CD14-positive monocyte (primary cell): ENCODE results near the gene SLC6A11. TPM values are rescaled to one million over a fixed set of nuclear protein-coding genes. Genes with fewer than 3 reads are reported as not detected.

ENCODE experiments used
- DNase-seq, 3 donors: peaks; one replicate each; pipeline ENCODE4 v3.0.0-alpha.2; 2011 to 2022
- H2AFZ ChIP-seq: 2 replicates; pipeline ENCODE4 v1.6.0; 2012; ENCODE audit warnings: mild to moderate bottlenecking, low read depth, low read length, inconsistent platforms; ENCODE audit not compliant: insufficient read depth, poor library complexity, severe bottlenecking
- H3K27ac ChIP-seq, 2 donors: 1 replicate in 1 of 2; 2 replicates in 1 of 2; pipeline ENCODE4 v1.5.1; 2012 to 2013; ENCODE audit warnings: low read length in 2 of 2, control low read depth in 1 of 2, inconsistent platforms in 1 of 2, low read depth in 1 of 2, mild to moderate bottlenecking in 1 of 2
- H3K27me3 ChIP-seq, 2 donors: one replicate each; pipeline versions ENCODE4 v1.6.0 to v1.6.1; 2011 to 2013; ENCODE audit warnings: low read length in 2 of 2; ENCODE audit not compliant: control insufficient read depth in 2 of 2, insufficient read depth in 2 of 2
- H3K36me3 ChIP-seq, 2 donors: replicated peaks in 1 of 2; 1 replicate in 1 of 2; 2 replicates in 1 of 2; pipeline versions ENCODE4 v1.5.1 to v1.6.1; 2012 to 2013; ENCODE audit warnings: low read length in 2 of 2, control low read depth in 1 of 2, inconsistent platforms in 1 of 2, mild to moderate bottlenecking in 1 of 2; ENCODE audit not compliant: insufficient read depth in 2 of 2, control insufficient read depth in 1 of 2
- H3K4me1 ChIP-seq, 2 donors: 1 replicate in 1 of 2; 2 replicates in 1 of 2; pipeline versions ENCODE4 v1.5.1 to v1.6.1; 2012 to 2013; ENCODE audit warnings: low read length in 2 of 2, control low read depth in 1 of 2, inconsistent platforms in 1 of 2, mild to moderate bottlenecking in 1 of 2, moderate library complexity in 1 of 2; ENCODE audit not compliant: insufficient read depth in 2 of 2, control insufficient read depth in 1 of 2
- H3K4me2 ChIP-seq: replicated peaks from 2 replicates; pipeline ENCODE3; 2012; ENCODE audit warnings: low read length, moderate library complexity, mild to moderate bottlenecking; ENCODE audit not compliant: poor library complexity, severe bottlenecking; ENCODE audit errors: extremely low read depth
- H3K4me3 ChIP-seq, 3 experiments: fragments of 200-600 bp in 1 of 3; sonication (generic) in 1 of 3; replicated peaks in 1 of 3; 1 replicate in 2 of 3; 2 replicates in 1 of 3; pipeline ENCODE4 v1.5.1; 2011 to 2013; ENCODE audit warnings: low read length in 3 of 3, mild to moderate bottlenecking in 3 of 3, control low read depth in 2 of 3, low read depth in 2 of 3, inconsistent platforms in 1 of 3, moderate library complexity in 1 of 3
- H3K79me2 ChIP-seq: 2 replicates; pipeline ENCODE4 v1.6.0; 2012; ENCODE audit warnings: mild to moderate bottlenecking, control low read depth, inconsistent platforms, low read length, moderate library complexity; ENCODE audit not compliant: insufficient read depth
- H3K9ac ChIP-seq: 2 replicates; pipeline ENCODE4 v1.6.0; 2017; ENCODE audit warnings: low read length, mild to moderate bottlenecking; ENCODE audit not compliant: insufficient read depth, poor library complexity, severe bottlenecking
- H3K9me3 ChIP-seq, 2 donors: replicated peaks in 1 of 2; 1 replicate in 1 of 2; 2 replicates in 1 of 2; pipeline versions ENCODE4 v1.5.1 to v1.6.1; 2012 to 2013; ENCODE audit warnings: low read length in 2 of 2, control low read depth in 1 of 2; ENCODE audit not compliant: control insufficient read depth in 1 of 2, insufficient read depth in 1 of 2
- H4K20me1 ChIP-seq: 2 replicates; pipeline ENCODE4 v1.6.0; 2012; ENCODE audit warnings: mild to moderate bottlenecking, low read length, control low read depth, moderate library complexity; ENCODE audit not compliant: insufficient read depth
- H3K27ac Mint-ChIP-seq, 7 donors: one replicate each; pipeline ENCODE4 v1.8.0; 2020; ENCODE audit warnings: mild to moderate bottlenecking in 7 of 7, mixed read lengths in 7 of 7, moderate library complexity in 6 of 7, inconsistent platforms in 2 of 7
- H3K27me3 Mint-ChIP-seq, 3 donors: one replicate each; pipeline ENCODE4 v1.8.0; 2021 to 2022; ENCODE audit warnings: low read depth in 3 of 3, mild to moderate bottlenecking in 3 of 3, mixed read lengths in 3 of 3, moderate library complexity in 3 of 3, inconsistent platforms in 1 of 3
- H3K36me3 Mint-ChIP-seq, 2 donors: one replicate each; pipeline ENCODE4 v1.8.0; 2020; ENCODE audit warnings: mixed read lengths in 2 of 2, inconsistent platforms in 1 of 2, mild to moderate bottlenecking in 1 of 2
- H3K4me1 Mint-ChIP-seq: one replicate; pipeline ENCODE4 v1.8.0; 2020; ENCODE audit warnings: mild to moderate bottlenecking, mixed read lengths
- H3K4me3 Mint-ChIP-seq, 2 donors: one replicate each; pipeline ENCODE4 v1.8.0; 2020; ENCODE audit warnings: mild to moderate bottlenecking in 2 of 2, mixed read lengths in 2 of 2, moderate library complexity in 1 of 2
- H3K9me3 Mint-ChIP-seq, 7 donors: one replicate each; pipeline ENCODE4 v1.8.0; 2020 to 2022; ENCODE audit warnings: mixed read lengths in 7 of 7, mild to moderate bottlenecking in 6 of 7, moderate library complexity in 6 of 7, inconsistent platforms in 2 of 7
- WGBS: methylation state at CpG from one replicate; pipeline ENCODE4 v1.1.5; 2013; ENCODE audit warnings: missing lambda C conversion rate; ENCODE audit not compliant: insufficient coverage; 5-methylcytosine and 5-hydroxymethylcytosine counted together
- intact Hi-C, 2 donors: fragments of 100-400 bp; cut with micrococcal nuclease; formaldehyde crosslinking; loops; one replicate each; pipeline versions ENCODE4 v1.15.0 to v1.15.1; 2023
- polyA plus RNA-seq, 3 donors: library from polyadenylated mRNA; depleted of rRNA in 1 of 3; unstranded in 2 of 3; stranded (reverse) in 1 of 3; fragments of 300-500 nt in 2 of 3; fragments of >200 nt in 1 of 3; fragmentation: Illumina TruSeq in 2 of 3; gene quantifications; 1 replicate in 2 of 3; 2 replicates in 1 of 3; pipeline ENCODE4 v1.2.3, GENCODE V29; 2012 to 2021
- TF ChIP-seq, protein P1 (sequence below): fragments of 200-600 bp; IDR thresholded peaks from one replicate; pipeline ENCODE4 v1.8.0; 2022; ENCODE audit warnings: antibody characterized with exemption, mild to moderate bottlenecking

Gene SLC6A11
- polyA plus RNA-seq, 3 donors: not detected

DNA sequence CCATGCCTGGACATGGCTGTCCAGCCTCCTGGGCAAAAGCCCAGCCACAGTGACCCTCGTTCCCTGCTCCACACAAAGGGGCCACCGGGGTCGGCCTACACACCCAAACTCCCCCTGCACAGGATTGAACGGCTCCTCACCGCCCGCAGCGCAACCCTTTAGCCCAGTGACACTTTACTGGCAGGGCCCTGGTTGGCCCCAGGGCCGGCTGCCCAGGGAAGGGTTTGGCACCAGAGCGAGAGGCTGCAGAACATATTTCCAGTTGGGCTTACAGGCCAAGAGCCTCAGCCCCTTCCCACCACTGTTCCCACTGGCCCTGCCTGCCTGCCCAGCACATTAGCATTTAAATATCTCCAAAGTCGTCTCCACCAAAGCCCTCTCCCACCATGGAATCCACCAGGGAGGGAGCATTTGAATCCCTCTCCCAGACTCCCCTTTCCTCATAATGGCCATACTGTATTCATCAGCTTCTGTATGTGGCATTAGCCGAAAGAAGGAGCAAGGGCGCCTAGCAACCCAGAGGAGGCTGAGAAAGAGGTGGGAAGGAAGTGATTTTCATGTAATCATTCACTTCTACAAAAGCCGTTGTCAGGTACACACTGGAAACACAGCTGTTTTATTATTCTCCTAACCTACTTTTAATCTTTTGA is 85.4 kb downstream of the SLC6A11 start:
- H2AFZ ChIP-seq: no peak overlapping the region
- no peak overlapping the region for H3K9ac ChIP-seq
- Mint-ChIP-seq H3K4me1 (no peaks in the 10 kb centered on the region), H3K36me3 (no peaks in the 10 kb centered on the region), H3K27ac (no peak overlapping the region), H3K27me3 (peaks cover 0 to 8% (median 2%) of the 10 kb centered on the region in 3 donors), H3K9me3 (peaks cover 9 to 25% (median 13%) of the 10 kb centered on the region in 7 donors), H3K4me3 (no peak overlapping the region)
- H3K27me3 ChIP-seq: no peaks in the 10 kb centered on the region
- no peak overlapping the region for H3K4me2 ChIP-seq
- no peaks in the 10 kb centered on the region for H3K4me1 ChIP-seq
- intact Hi-C loops: no loop called here
- DNase-seq: no peak
- H3K27ac ChIP-seq: no peak overlapping the region
- H4K20me1 ChIP-seq: no peaks in the 10 kb centered on the region
- no peaks in the 10 kb centered on the region for H3K36me3 ChIP-seq
- H3K9me3 ChIP-seq: peaks cover 8 to 10% of the 10 kb centered on the region in 2 donors
- no peak overlapping the region for H3K4me3 ChIP-seq
- TF ChIP-seq, protein P1, sequence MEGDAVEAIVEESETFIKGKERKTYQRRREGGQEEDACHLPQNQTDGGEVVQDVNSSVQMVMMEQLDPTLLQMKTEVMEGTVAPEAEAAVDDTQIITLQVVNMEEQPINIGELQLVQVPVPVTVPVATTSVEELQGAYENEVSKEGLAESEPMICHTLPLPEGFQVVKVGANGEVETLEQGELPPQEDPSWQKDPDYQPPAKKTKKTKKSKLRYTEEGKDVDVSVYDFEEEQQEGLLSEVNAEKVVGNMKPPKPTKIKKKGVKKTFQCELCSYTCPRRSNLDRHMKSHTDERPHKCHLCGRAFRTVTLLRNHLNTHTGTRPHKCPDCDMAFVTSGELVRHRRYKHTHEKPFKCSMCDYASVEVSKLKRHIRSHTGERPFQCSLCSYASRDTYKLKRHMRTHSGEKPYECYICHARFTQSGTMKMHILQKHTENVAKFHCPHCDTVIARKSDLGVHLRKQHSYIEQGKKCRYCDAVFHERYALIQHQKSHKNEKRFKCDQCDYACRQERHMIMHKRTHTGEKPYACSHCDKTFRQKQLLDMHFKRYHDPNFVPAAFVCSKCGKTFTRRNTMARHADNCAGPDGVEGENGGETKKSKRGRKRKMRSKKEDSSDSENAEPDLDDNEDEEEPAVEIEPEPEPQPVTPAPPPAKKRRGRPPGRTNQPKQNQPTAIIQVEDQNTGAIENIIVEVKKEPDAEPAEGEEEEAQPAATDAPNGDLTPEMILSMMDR: no peak
- WGBS: 92% methylated on average over 10 of the region's 13 CpGs
- H3K79me2 ChIP-seq: no peaks in the 10 kb centered on the region

- H3K4me2 ChIP-seq: no peak overlapping the region
- TF ChIP-seq, protein P1: no peak
- intact Hi-C loops: no loop called here
- Mint-ChIP-seq H3K36me3 (no peaks in the 10 kb centered on the region), H3K4me1 (no peaks in the 10 kb centered on the region), H3K27me3 (peaks cover 0 to 2% (median 2%) of the 10 kb centered on the region in 3 donors), H3K4me3 (no peak overlapping the region), H3K9me3 (peaks cover 13 to 33% (median 26%) of the 10 kb centered on the region in 7 donors), H3K27ac (no peak overlapping the region)
- H3K9me3 ChIP-seq: peaks cover 16 to 25% of the 10 kb centered on the region in 2 donors
- H3K9ac ChIP-seq: no peak overlapping the region
- no peaks in the 10 kb centered on the region for H3K36me3 ChIP-seq
- no peaks in the 10 kb centered on the region for H4K20me1 ChIP-seq
- no peak for DNase-seq
- no peaks in the 10 kb centered on the region for H3K4me1 ChIP-seq
- H3K27me3 ChIP-seq: no peaks in the 10 kb centered on the region
- no peak overlapping the region for H2AFZ ChIP-seq
- WGBS: 100% methylated on average over 1 of the region's 1 CpG
- H3K79me2 ChIP-seq: no peaks in the 10 kb centered on the region
- no peak overlapping the region for H3K27ac ChIP-seq
- no peak overlapping the region for H3K4me3 ChIP-seq
Measured at GRCh38 chr3:10907262-10907661, 91.2 kb downstream of the SLC6A11 start.
